OCI-LY3 (cell line): ENCODE measurements around the gene RPN1.

Experiments used
- CTCF ChIP-seq: fragments of 200-600, 300-600 bp; sonication (generic); IDR thresholded peaks from 2 replicates; pipeline ENCODE4 v1.5.1; 2014; ENCODE audit warnings: antibody characterized with exemption, low read length, low read depth
- EZH2phosphoT487 ChIP-seq: fragments of 200-600 bp; shearing (Covaris generic); IDR thresholded peaks from 2 replicates; pipeline ENCODE4 v1.6.1; 2018; ENCODE audit warnings: antibody characterized with exemption, mixed run types, low read depth

- TF ChIP-seq CTCF (no peak), EZH2phosphoT487 (no peak)
Measured at GRCh38 chr3:128614076-128614475, 36.5 kb downstream of the RPN1 start.
